ENCODE results near the gene TMOD4.

Gene TMOD4

GRCh38 chr1:151132335-151133017 lies 43.3 kb downstream of the TMOD4 start:
- no peak for DNase-seq (ENCODE audit: low read depth)
- TF ChIP-seq CTCF (IDR thresholded peaks at IDR 0.05; ENCODE audit: low read depth, low read length, missing control alignments): no peak
- no peak overlapping the region for H3K4me3 ChIP-seq (ENCODE audit: low read depth, low read length)

GRCh38 chr1:151131701-151132334 lies 44.0 kb downstream of the TMOD4 start:
- DNase-seq (ENCODE audit: low read depth): no peak
- no peak overlapping the region; the same call in 1 of the 2 replicates for H3K4me3 ChIP-seq (ENCODE audit: low read depth, low read length)
- no peak for TF ChIP-seq CTCF (IDR thresholded peaks at IDR 0.05; ENCODE audit: low read depth, low read length, missing control alignments)

- no peak for TF ChIP-seq CTCF (IDR thresholded peaks at IDR 0.05; ENCODE audit: low read depth, low read length, missing control alignments)
- DNase-seq (ENCODE audit: low read depth): peak; percentile 56
- H3K4me3 ChIP-seq (ENCODE audit: low read depth, low read length): peak overlapping the region; percentile 6
Measured at GRCh38 chr1:151130987-151131586, 44.7 kb downstream of the TMOD4 start.

GRCh38 chr1:151128800-151129199 lies 47.0 kb downstream of the TMOD4 start:
- DNase-seq (ENCODE audit: low read depth): no peak
- H3K4me3 ChIP-seq (ENCODE audit: low read depth, low read length): no peak overlapping the region
- no peak for TF ChIP-seq CTCF (IDR thresholded peaks at IDR 0.05; ENCODE audit: low read depth, low read length, missing control alignments)

- DNase-seq (ENCODE audit: low read depth): no peak
- no peak for TF ChIP-seq CTCF (IDR thresholded peaks at IDR 0.05; ENCODE audit: low read depth, low read length, missing control alignments)
- no peak overlapping the region for H3K4me3 ChIP-seq (ENCODE audit: low read depth, low read length)
Measured at GRCh38 chr1:151124763-151125403, 50.9 kb downstream of the TMOD4 start.
